ENCODE measurements around the gene MATCAP1. TPM values are rescaled to one million over a fixed set of nuclear protein-coding genes. Genes with fewer than 3 reads are reported as not detected.
A peak's percentile ranks its signal among the peaks of the same experiment; 100 is the strongest.

The MATCAP1 gene
- total RNA-seq, 2 donors from 2014 or later, result 11.9 to 31.6 TPM

DNA sequence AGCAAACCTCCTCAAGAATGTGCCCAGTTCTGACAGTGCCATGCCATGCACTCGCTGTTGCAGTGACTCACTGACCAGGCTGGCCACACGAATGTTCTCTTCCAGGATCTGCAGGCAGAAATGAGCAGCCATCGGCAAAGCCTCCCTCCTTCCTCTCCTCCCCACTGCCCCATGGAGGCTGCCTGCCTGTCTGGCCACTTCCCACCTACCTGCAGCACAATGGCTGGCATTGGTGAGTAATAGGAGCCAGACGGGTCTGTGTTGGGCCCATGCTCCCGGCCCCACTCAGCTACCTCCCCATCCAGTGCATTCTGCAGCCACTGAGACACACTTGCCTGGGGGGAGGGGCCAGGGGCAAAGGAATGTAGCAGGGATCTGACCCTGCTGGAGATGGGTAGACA is 2.8 kb upstream of the MATCAP1 start:
- H3K36me3 ChIP-seq (replicated peaks in 1 of 2; ENCODE audit: insufficient read depth in 1 of 2, low read depth in 2 of 2), result no peaks in the 10 kb centered on the region
- ATAC-seq, result no peak
- peaks cover 30% of the 10 kb centered on the region for H3K4me1 ChIP-seq
- 36 to 49% methylated on average over 4 to 5 of the region's 5 CpGs for WGBS, 2 donors
- no peaks in the 10 kb centered on the region for H3K9me3 ChIP-seq
- intact Hi-C loops (cut with DNase I), result loop anchor here (10.0 kb wide), 1 partner anchor 212 kb away; no protein-coding TSS in a partner anchor
- no peak for TF ChIP-seq POLR2A (IDR thresholded peaks at IDR 0.05)
- TF ChIP-seq, protein P1, sequence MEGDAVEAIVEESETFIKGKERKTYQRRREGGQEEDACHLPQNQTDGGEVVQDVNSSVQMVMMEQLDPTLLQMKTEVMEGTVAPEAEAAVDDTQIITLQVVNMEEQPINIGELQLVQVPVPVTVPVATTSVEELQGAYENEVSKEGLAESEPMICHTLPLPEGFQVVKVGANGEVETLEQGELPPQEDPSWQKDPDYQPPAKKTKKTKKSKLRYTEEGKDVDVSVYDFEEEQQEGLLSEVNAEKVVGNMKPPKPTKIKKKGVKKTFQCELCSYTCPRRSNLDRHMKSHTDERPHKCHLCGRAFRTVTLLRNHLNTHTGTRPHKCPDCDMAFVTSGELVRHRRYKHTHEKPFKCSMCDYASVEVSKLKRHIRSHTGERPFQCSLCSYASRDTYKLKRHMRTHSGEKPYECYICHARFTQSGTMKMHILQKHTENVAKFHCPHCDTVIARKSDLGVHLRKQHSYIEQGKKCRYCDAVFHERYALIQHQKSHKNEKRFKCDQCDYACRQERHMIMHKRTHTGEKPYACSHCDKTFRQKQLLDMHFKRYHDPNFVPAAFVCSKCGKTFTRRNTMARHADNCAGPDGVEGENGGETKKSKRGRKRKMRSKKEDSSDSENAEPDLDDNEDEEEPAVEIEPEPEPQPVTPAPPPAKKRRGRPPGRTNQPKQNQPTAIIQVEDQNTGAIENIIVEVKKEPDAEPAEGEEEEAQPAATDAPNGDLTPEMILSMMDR (IDR thresholded peaks at IDR 0.05), result no peak
- no peak for DNase-seq
- H3K4me3 ChIP-seq, result no peak overlapping the region
- H3K27me3 ChIP-seq, result no peaks in the 10 kb centered on the region
- no peak overlapping the region for H3K27ac ChIP-seq

DNA sequence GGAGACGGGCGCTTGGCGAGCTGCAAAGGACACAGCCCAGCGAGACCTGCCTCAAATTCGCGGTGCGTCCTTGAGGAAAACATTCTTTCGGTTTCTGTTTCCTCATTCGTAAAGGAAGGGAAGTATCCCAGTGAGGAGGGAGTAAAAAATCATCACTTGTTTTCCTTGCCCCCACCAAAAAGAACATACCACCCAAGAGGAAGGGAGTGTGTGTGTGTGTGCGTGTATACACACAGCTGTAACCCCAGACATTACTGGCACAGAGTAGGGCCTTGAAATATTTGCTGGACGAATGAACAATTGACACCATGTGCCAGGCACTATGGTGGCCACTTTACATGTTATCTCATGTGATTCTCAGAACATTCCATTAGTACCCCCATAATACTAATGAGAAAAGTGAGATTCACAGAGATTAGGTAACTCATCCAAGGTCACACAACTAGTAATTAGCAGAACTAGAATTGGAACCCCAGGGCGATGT is 1.9 kb upstream of the MATCAP1 start:
- Histone ChIP-seq H3K4me3 (no peak overlapping the region), H3K4me1 (peaks cover 27% of the 10 kb centered on the region), H3K27me3 (no peaks in the 10 kb centered on the region), H3K27ac (no peak overlapping the region), H3K36me3 (replicated peaks in 1 of 2; ENCODE audit: insufficient read depth in 1 of 2, low read depth in 2 of 2) (no peaks in the 10 kb centered on the region), H3K9me3 (no peaks in the 10 kb centered on the region)
- no peak for TF ChIP-seq POLR2A (IDR thresholded peaks at IDR 0.05)
- TF ChIP-seq, protein P1 (IDR thresholded peaks at IDR 0.05), result peak in 1 of 7 experiments; percentile 1
- ATAC-seq, result no peak
- intact Hi-C loops (cut with DNase I), result loop anchor here (10.0 kb wide), 1 partner anchor 211 kb away; no protein-coding TSS in a partner anchor
- WGBS, 2 donors, result 5 to 7% methylated on average over 11 to 12 of the region's 12 CpGs
- no peak for DNase-seq

DNA sequence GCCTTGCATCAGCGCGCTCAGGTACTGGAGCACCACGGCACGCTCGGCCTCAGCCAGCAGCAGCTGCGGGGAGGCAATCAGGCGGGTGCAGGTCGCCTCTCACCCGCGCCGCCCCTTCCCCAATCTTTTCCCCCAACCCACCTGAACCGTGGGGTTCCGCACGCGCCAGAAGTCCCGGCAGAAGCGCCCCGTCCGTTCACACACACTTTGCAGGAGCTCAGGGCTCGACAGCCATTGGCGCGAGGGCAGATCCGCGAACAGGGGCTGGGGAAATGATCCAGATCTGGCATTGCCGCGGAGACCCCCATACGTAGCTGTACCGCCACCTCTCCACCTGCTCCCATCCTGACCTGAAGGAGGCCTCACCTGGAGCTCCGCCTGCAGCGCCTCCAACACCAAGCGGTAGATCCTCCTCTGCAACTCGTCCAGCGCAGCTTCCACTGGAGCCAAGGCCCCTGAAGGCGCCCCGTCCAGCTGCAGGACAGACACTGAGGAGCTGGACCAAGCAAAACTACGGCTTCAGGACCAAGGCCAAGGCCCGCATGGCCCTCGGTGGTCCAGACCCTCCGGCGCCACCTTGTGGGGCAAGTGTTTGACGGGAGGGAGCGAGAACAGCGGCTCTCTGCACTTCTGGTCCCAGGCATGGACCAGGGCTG is 1.4 kb upstream of the MATCAP1 start:
- ATAC-seq (peak; percentile 58), DNase-seq (peak; percentile 93 to 95 (median 94))
- H3K27me3 ChIP-seq, result no peaks in the 10 kb centered on the region
- TF ChIP-seq, protein P1 (IDR thresholded peaks at IDR 0.05), result peak; percentile 67 to 92 (median 88)
- no peak for TF ChIP-seq POLR2A (IDR thresholded peaks at IDR 0.05)
- H3K4me1 ChIP-seq, result peaks cover 27% of the 10 kb centered on the region
- no peaks in the 10 kb centered on the region for H3K36me3 ChIP-seq (replicated peaks in 1 of 2; ENCODE audit: insufficient read depth in 1 of 2, low read depth in 2 of 2)
- intact Hi-C loops (cut with DNase I), result loop anchor here (10.0 kb wide), 1 partner anchor 210 kb away; no protein-coding TSS in a partner anchor
- H3K27ac ChIP-seq, result no peak overlapping the region
- H3K4me3 ChIP-seq, result no peak overlapping the region
- 0 to 15% methylated on average over 5 to 40 of the region's 43 CpGs for WGBS, 2 donors
- H3K9me3 ChIP-seq, result no peaks in the 10 kb centered on the region

DNA sequence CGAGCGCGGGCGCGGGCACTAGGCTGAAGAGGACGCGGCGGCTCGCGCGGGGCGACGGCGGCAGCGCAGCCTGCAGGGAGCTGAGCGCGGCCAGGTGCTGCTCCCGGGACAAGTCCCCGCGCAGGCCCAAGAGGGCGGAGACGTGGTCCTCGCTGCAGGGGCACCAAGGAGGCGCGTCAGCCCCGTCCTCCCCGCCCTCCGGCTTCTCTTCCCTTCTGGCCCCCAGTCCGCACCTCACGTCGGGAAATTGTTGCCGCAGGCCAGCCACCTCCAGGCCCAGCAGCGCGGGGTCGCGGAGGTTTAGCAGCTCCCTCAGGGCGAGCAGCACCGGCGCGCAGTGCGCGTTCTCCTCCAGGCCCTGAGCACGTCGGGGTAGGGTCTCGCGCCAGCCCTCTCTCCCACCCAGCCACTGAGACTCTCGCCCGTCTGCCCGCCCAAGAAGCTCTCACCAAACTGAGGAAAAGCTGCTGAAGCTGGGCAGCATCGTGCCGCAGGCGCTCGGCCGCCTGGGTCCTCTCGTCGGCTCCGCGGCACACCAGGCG is 761 bp upstream of the MATCAP1 start:
- peaks cover 27% of the 10 kb centered on the region for H3K4me1 ChIP-seq
- intact Hi-C loops (cut with DNase I), result loop anchor here (10.0 kb wide), 1 partner anchor 210 kb away; no protein-coding TSS in a partner anchor
- no peak for TF ChIP-seq POLR2A (IDR thresholded peaks at IDR 0.05)
- TF ChIP-seq, protein P1 (IDR thresholded peaks at IDR 0.05), result no peak
- peak overlapping the region; percentile 92 to 96 (median 96) for H3K27ac ChIP-seq
- 7% methylated on average over 55 of the region's 59 CpGs; no CpG with 5 or more reads in 1 of the 2 donors for WGBS, 2 donors
- no peaks in the 10 kb centered on the region for H3K27me3 ChIP-seq
- H3K9me3 ChIP-seq, result no peaks in the 10 kb centered on the region
- ATAC-seq (peak; percentile 4), DNase-seq (no peak)
- no peaks in the 10 kb centered on the region for H3K36me3 ChIP-seq (replicated peaks in 1 of 2; ENCODE audit: insufficient read depth in 1 of 2, low read depth in 2 of 2)
- H3K4me3 ChIP-seq, result peak overlapping the region; percentile 49 to 68

All from body of pancreas (tissue), 4 donors.